Pancreas (tissue), 10 donors: ENCODE data around the gene ALOX5AP. TPM values are rescaled to one million over a fixed set of nuclear protein-coding genes. Genes with fewer than 3 reads are reported as not detected.

Experiments used
- ATAC-seq, 4 donors: fragments of 200-7000 bp; cut with Tn5 transposase; one replicate each; pipeline versions ENCODE4 v1.8.0 to v1.9.1; 2020; ENCODE audit warnings: mild to moderate bottlenecking in 4 of 4, moderate library complexity in 4 of 4
- DNase-seq, 6 donors: peaks; one replicate each; pipeline ENCODE4 v3.0.0-alpha.2; 2020
- FAIRE-seq: peaks from 2 replicates; lab custom pipeline; 2012; peaks lifted over from hg19 to GRCh38; lab: Jason Lieb, UNC
- H3K27ac ChIP-seq, 4 donors: fragments of 200-600 bp; sonication (generic); 1 replicate in 3 of 4; 2 replicates in 1 of 4; pipeline versions ENCODE4 v1.5.0 to v1.8.0; 2020
- H3K27me3 ChIP-seq, 4 donors: fragments of 200-600 bp; one replicate each; pipeline ENCODE4 v1.8.0; 2021
- H3K36me3 ChIP-seq, 3 donors: fragments of 200-600 bp; sonication (generic) in 1 of 3; one replicate each; pipeline versions ENCODE4 v1.5.0 to v1.8.0; 2020 to 2021
- H3K4me1 ChIP-seq, 3 donors: fragments of 200-600 bp; one replicate each; pipeline ENCODE4 v1.8.0; 2021
- H3K4me3 ChIP-seq, 4 donors: fragments of 200-600 bp; sonication (generic) in 2 of 4; one replicate each; pipeline versions ENCODE4 v1.5.0 to v1.8.0; 2020 to 2021
- H3K9me3 ChIP-seq, 4 donors: fragments of 200-600 bp; one replicate each; pipeline ENCODE4 v1.8.0; 2021
- CTCF ChIP-seq, 4 donors: fragments of 200-600 bp; sonication (generic) in 3 of 4; IDR thresholded peaks; one replicate each; pipeline versions ENCODE4 v1.5.0 to v1.8.0; 2021; ENCODE audit warnings: antibody characterized with exemption in 4 of 4
- WGBS, 2 donors: extraction: QIAGEN DNeasy Blood & Tissue Kit; methylation state at CpG; one replicate each; pipeline ENCODE4 v1.1.7; 2013; 5-methylcytosine and 5-hydroxymethylcytosine counted together
- intact Hi-C, 3 donors: fragments of 100-400 bp; cut with DNase I; formaldehyde crosslinking; loops; one replicate each; pipeline versions ENCODE4 v1.11.1 to v1.14.2; 2022
- polyA plus RNA-seq, 2 donors: library from polyadenylated mRNA; stranded (reverse); fragments of 200-250 nt; gene quantifications; one replicate each; pipeline ENCODE4 v1.2.3, GENCODE V29; 2013
- total RNA-seq, 6 donors: library from RNA; stranded (reverse); fragmentation: NEBNext Ultra II Directional in 4 of 6; extraction: Animal tissue kit (Norgen Biotek cat#: 25700) in 4 of 6; gene quantifications; one replicate each; pipeline versions ENCODE4 v1.2.1 to v1.2.4, GENCODE V29; 2021 to 2023
- donor health status: healthy with polysubstance abuse.
- donor health status: DM: no; HTN: no; CAD: no; lungs with moderate emphysema.
- donor health status: DM: no; HTN: no; CAD: no.
- donor health status: control.
- donor health status: control.
- donor health status: Bipolar disorder and iron deficiency.
- donor health status: DM: yes; HTN: yes; CAD: no.
- donor health status: DM: no; HTN: no; CAD: no.
- donor health status: DM: no; HTN: no; CAD: no.
- donor health status: DM: yes; HTN: yes; CAD: no.

The ALOX5AP gene
- total and polyA plus RNA-seq, 8 donors = 1.3 to 33.2 (median 3.6) TPM

GRCh38 chr13:30742901-30743300 lies 7.6 kb downstream of the ALOX5AP start:
- peaks cover 0 to 14% (median 0%) of the 10 kb centered on the region in 3 donors for H3K4me1 ChIP-seq
- ATAC-seq = no peak

GRCh38 chr13:30743319-30744055 lies 8.1 kb downstream of the ALOX5AP start:
- peaks cover 0 to 14% (median 0%) of the 10 kb centered on the region in 3 donors for H3K4me1 ChIP-seq
- no peak for TF ChIP-seq CTCF (IDR thresholded peaks at IDR 0.05)
- FAIRE-seq (no peak), DNase-seq (no peak), ATAC-seq (peak in 3 of 4 donors; percentile 22 to 38 (median 34))
- intact Hi-C loops = no loop called here
- no peak overlapping the region for H3K4me3 ChIP-seq
- no peaks in the 10 kb centered on the region for H3K36me3 ChIP-seq
- H3K27ac ChIP-seq = no peak overlapping the region
- no peaks in the 10 kb centered on the region for H3K27me3 ChIP-seq
- WGBS, 2 donors = 74 to 87% methylated on average over 4 of the region's 4 CpGs
- H3K9me3 ChIP-seq = no peaks in the 10 kb centered on the region

More at GRCh38 chr13:30742901-30743300, 7.6 kb downstream of the ALOX5AP start:
- no peak for TF ChIP-seq CTCF (IDR thresholded peaks at IDR 0.05)
- no peaks in the 10 kb centered on the region for H3K36me3 ChIP-seq
- intact Hi-C loops = no loop called here
- no peak overlapping the region for H3K4me3 ChIP-seq
- 86 to 87% methylated on average over 6 of the region's 6 CpGs for WGBS, 2 donors
- FAIRE-seq (no peak), DNase-seq (no peak)
- no peak overlapping the region for H3K27ac ChIP-seq
- no peaks in the 10 kb centered on the region for H3K27me3 ChIP-seq
- H3K9me3 ChIP-seq = no peaks in the 10 kb centered on the region

GRCh38 chr13:30744056-30744680 lies 8.8 kb downstream of the ALOX5AP start:
- FAIRE-seq = no peak

GRCh38 chr13:30744681-30745077 lies 9.3 kb downstream of the ALOX5AP start:
- Histone ChIP-seq H3K36me3 (no peaks in the 10 kb centered on the region), H3K4me3 (no peak overlapping the region), H3K4me1 (peaks cover 0 to 14% (median 0%) of the 10 kb centered on the region in 3 donors), H3K27me3 (no peaks in the 10 kb centered on the region), H3K9me3 (no peaks in the 10 kb centered on the region), H3K27ac (no peak overlapping the region)
- DNase-seq (no peak), ATAC-seq (no peak), FAIRE-seq (no peak)
- WGBS, 2 donors = 92 to 95% methylated on average over 4 of the region's 4 CpGs
- TF ChIP-seq CTCF (IDR thresholded peaks at IDR 0.05) = no peak
- intact Hi-C loops = no loop called here

More at GRCh38 chr13:30744056-30744680, 8.8 kb downstream of the ALOX5AP start:
- DNase-seq (no peak), ATAC-seq (peak in 3 of 4 donors; percentile 35 to 46 (median 38))
- 88% methylated on average over 7 of the region's 7 CpGs for WGBS, 2 donors
- Histone ChIP-seq H3K36me3 (no peaks in the 10 kb centered on the region), H3K4me3 (no peak overlapping the region), H3K4me1 (peaks cover 0 to 14% (median 0%) of the 10 kb centered on the region in 3 donors), H3K9me3 (no peaks in the 10 kb centered on the region), H3K27ac (no peak overlapping the region), H3K27me3 (no peaks in the 10 kb centered on the region)
- TF ChIP-seq CTCF (IDR thresholded peaks at IDR 0.05) = no peak
- intact Hi-C loops = no loop called here
